HepG2 (cell line): Measurements from ENCODE around the gene ESR2. TPM values are rescaled to one million over a fixed set of nuclear protein-coding genes. Genes with fewer than 3 reads are reported as not detected.

ENCODE experiments used
- BRD4 ChIP-seq: sonication (generic); formaldehyde crosslinking; IDR thresholded peaks from 2 replicates; pipeline ENCODE4 v1.4.0; 2020; ENCODE audit warnings: missing genetic modification reagents
- CBX2 ChIP-seq, 2 experiments: fragments of 200-600 bp in 1 of 2; sonication (generic); formaldehyde crosslinking in 1 of 2; IDR thresholded peaks; 2 replicates each; pipeline versions ENCODE4 v1.7.0 to v1.8.1; 2018 to 2022; ENCODE audit warnings: low read depth in 2 of 2, low read length in 1 of 2, mild to moderate bottlenecking in 1 of 2, missing genetic modification reagents in 1 of 2
- HNRNPH1 ChIP-seq: fragments of 200-400 bp; formaldehyde crosslinking; optimal IDR thresholded peaks from 2 replicates; pipeline ENCODE3; 2017; ENCODE audit warnings: mild to moderate bottlenecking, low read depth, low read length
- MEF2D ChIP-seq: sonication (generic); formaldehyde crosslinking; IDR thresholded peaks from 2 replicates; pipeline ENCODE4 v1.5.1; 2020; ENCODE audit warnings: mild to moderate bottlenecking, missing genetic modification reagents
- MTA1 ChIP-seq: sonication (generic); formaldehyde crosslinking; IDR thresholded peaks from 2 replicates; pipeline ENCODE4 v1.4.0; 2020; ENCODE audit warnings: missing genetic modification reagents, mild to moderate bottlenecking, borderline replicate concordance
- PRDM10 ChIP-seq: sonication (generic); formaldehyde crosslinking; IDR thresholded peaks from 2 replicates; pipeline ENCODE4 v1.4.0; 2020; ENCODE audit warnings: low read depth, missing genetic modification reagents
- RFXAP ChIP-seq: sonication (generic); formaldehyde crosslinking; IDR thresholded peaks from 2 replicates; pipeline ENCODE4 v1.4.0; 2020; ENCODE audit warnings: missing genetic modification reagents, borderline replicate concordance
- SP5 ChIP-seq: IDR thresholded peaks from 2 replicates; pipeline ENCODE4 v1.6.1; 2016; ENCODE audit warnings: low read depth, borderline replicate concordance
- ZBTB2 ChIP-seq: sonication (generic); formaldehyde crosslinking; IDR thresholded peaks from 2 replicates; pipeline ENCODE4 v1.8.0; 2022; ENCODE audit warnings: low read depth, missing genetic modification reagents
- ZFP37 ChIP-seq: sonication (generic); formaldehyde crosslinking; IDR thresholded peaks from 2 replicates; pipeline ENCODE4 v1.4.0; 2020; ENCODE audit warnings: missing genetic modification reagents, borderline replicate concordance
- ZNF121 ChIP-seq: sonication (generic); formaldehyde crosslinking; IDR thresholded peaks from 2 replicates; pipeline ENCODE4 v1.5.0; 2020; ENCODE audit warnings: mild to moderate bottlenecking, missing genetic modification reagents
- ZNF235 ChIP-seq: sonication (generic); formaldehyde crosslinking; IDR thresholded peaks from 2 replicates; pipeline ENCODE4 v1.8.1; 2023; ENCODE audit warnings: mild to moderate bottlenecking, missing genetic modification reagents, borderline replicate concordance
- ZNF331 ChIP-seq: sonication (generic); formaldehyde crosslinking; IDR thresholded peaks from 2 replicates; pipeline ENCODE4 v1.4.0; 2020; ENCODE audit warnings: missing genetic modification reagents
- ZNF616 ChIP-seq: sonication (generic); formaldehyde crosslinking; IDR thresholded peaks from 2 replicates; pipeline ENCODE4 v1.5.0; 2020; ENCODE audit warnings: low read depth, mild to moderate bottlenecking, missing genetic modification reagents
- ZNF629 ChIP-seq: sonication (generic); formaldehyde crosslinking; conservative IDR thresholded peaks from 2 replicates; pipeline ENCODE4 v1.5.0; 2020; ENCODE audit warnings: missing genetic modification reagents
- ZNF747 ChIP-seq: sonication (generic); formaldehyde crosslinking; IDR thresholded peaks from 2 replicates; pipeline ENCODE4 v1.8.1; 2023; ENCODE audit warnings: missing genetic modification reagents, mild to moderate bottlenecking, borderline replicate concordance
- ZNF766 ChIP-seq: sonication (generic); formaldehyde crosslinking; IDR thresholded peaks from 2 replicates; pipeline ENCODE4 v1.5.0; 2020; ENCODE audit warnings: missing genetic modification reagents, borderline replicate concordance
- ZNF780A ChIP-seq: sonication (generic); formaldehyde crosslinking; IDR thresholded peaks from 2 replicates; pipeline ENCODE4 v1.8.0; 2022; ENCODE audit warnings: mild to moderate bottlenecking, missing genetic modification reagents, moderate library complexity
- polyA plus RNA-seq, 8 experiments: library from polyadenylated mRNA; depleted of rRNA in 3 of 8; stranded (reverse) in 7 of 8; unstranded in 1 of 8; fragments of >200 nt; fragmentation: Illumina TruSeq in 4 of 8; extraction: Trizol in 4 of 8; gene quantifications; 2 replicates each; pipeline versions ENCODE4 v1.2.1 to v1.2.3, GENCODE V29; 2011 to 2016; ENCODE audit warnings: low read depth in 4 of 8, missing spikeins in 1 of 8, mixed read lengths in 1 of 8; ENCODE audit not compliant: insufficient read depth in 1 of 8
- total RNA-seq, 5 experiments: library from RNA; depleted of rRNA; stranded (reverse); fragments of >200 nt; fragmentation: Illumina TruSeq; extraction: Trizol; gene quantifications; 2 replicates each; pipeline ENCODE4 v1.2.3, GENCODE V29; 2016; ENCODE audit warnings: low read depth in 1 of 5
- TF ChIP-seq, protein P1 (sequence below): sonication (generic); formaldehyde crosslinking; IDR thresholded peaks from 2 replicates; pipeline ENCODE4 v1.8.0; 2022; ENCODE audit warnings: missing genetic modification reagents, mild to moderate bottlenecking, moderate library complexity, borderline replicate concordance
- TF ChIP-seq, protein P2 (sequence below): sonication (generic); formaldehyde crosslinking; conservative IDR thresholded peaks from 2 replicates; pipeline ENCODE4 v1.8.0; 2022; ENCODE audit warnings: missing genetic modification reagents

Gene ESR2
- total and polyA plus RNA-seq, 2 of the 13 experiments (the other 11 are each of a cell fraction or from before 2014, with no cell fraction given) = 0.01 to 0.04 TPM

- TF ChIP-seq ZNF235 (CRISPR knock-in tag) (no peak), ZNF766 (CRISPR knock-in tag) (no peak), RFXAP (CRISPR knock-in tag) (no peak), MEF2D (peak; percentile 64; the same call in 1 of the 2 replicates), ZNF629 (no peak; the same call in 1 of the 2 replicates), ZNF331 (no peak), ZNF616 (CRISPR knock-in tag) (no peak), CBX2 (IDR thresholded peaks at IDR 0.05; ENCODE audit: low read depth, low read length) (no peak), CBX2 (CRISPR knock-in tag; IDR thresholded peaks at IDR 0.05; ENCODE audit: low read depth) (no peak), MTA1 (CRISPR knock-in tag) (no peak), ZNF780A (CRISPR knock-in tag) (0 out of 2 replicates have a peak, but pooled peaks have one; percentile 35), HNRNPH1 (no peak), ZNF121 (CRISPR knock-in tag) (0 out of 2 replicates have a peak, but pooled peaks have one; percentile 14), ZFP37 (CRISPR knock-in tag) (no peak), ZBTB2 (CRISPR knock-in tag) (no peak), SP5 (CRISPR knock-in tag) (no peak), PRDM10 (CRISPR knock-in tag) (peak; percentile 73; the same call in 1 of the 2 replicates), BRD4 (CRISPR knock-in tag) (peak; percentile 81; the same call in 1 of the 2 replicates), ZNF747 (CRISPR knock-in tag) (peak; percentile 46; the same call in 1 of the 2 replicates)
- TF ChIP-seq, protein P1, sequence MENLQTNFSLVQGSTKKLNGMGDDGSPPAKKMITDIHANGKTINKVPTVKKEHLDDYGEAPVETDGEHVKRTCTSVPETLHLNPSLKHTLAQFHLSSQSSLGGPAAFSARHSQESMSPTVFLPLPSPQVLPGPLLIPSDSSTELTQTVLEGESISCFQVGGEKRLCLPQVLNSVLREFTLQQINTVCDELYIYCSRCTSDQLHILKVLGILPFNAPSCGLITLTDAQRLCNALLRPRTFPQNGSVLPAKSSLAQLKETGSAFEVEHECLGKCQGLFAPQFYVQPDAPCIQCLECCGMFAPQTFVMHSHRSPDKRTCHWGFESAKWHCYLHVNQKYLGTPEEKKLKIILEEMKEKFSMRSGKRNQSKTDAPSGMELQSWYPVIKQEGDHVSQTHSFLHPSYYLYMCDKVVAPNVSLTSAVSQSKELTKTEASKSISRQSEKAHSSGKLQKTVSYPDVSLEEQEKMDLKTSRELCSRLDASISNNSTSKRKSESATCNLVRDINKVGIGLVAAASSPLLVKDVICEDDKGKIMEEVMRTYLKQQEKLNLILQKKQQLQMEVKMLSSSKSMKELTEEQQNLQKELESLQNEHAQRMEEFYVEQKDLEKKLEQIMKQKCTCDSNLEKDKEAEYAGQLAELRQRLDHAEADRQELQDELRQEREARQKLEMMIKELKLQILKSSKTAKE (CRISPR knock-in tag) = no peak
- TF ChIP-seq, protein P2, sequence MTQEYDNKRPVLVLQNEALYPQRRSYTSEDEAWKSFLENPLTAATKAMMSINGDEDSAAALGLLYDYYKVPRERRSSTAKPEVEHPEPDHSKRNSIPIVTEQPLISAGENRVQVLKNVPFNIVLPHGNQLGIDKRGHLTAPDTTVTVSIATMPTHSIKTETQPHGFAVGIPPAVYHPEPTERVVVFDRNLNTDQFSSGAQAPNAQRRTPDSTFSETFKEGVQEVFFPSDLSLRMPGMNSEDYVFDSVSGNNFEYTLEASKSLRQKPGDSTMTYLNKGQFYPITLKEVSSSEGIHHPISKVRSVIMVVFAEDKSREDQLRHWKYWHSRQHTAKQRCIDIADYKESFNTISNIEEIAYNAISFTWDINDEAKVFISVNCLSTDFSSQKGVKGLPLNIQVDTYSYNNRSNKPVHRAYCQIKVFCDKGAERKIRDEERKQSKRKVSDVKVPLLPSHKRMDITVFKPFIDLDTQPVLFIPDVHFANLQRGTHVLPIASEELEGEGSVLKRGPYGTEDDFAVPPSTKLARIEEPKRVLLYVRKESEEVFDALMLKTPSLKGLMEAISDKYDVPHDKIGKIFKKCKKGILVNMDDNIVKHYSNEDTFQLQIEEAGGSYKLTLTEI (CRISPR knock-in tag) = no peak
Observed at GRCh38 chr14:64338616-64339316, 44.6 kb upstream of the ESR2 start (continued).
